Measurements from ENCODE around the gene MMP20.

MMP20 gene

DNA sequence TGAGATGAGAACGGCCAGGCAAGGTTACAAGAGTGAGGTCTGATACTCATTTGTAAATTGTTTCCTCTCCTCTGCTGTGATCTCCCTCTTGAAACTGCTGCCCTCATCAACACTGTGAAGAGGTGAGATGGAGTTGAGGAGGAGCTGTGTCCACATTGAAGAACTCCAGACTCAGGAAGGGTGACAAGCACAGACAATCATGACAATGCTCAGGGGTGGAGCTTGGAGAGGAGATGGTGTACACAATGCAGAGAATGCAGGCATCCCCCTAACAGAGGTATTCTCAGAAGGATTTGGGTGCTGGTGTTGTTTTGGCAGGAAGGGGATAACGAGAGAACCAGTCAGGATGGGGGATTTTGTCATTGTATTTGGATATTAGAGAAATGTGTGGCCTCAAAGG lies 73.1 kb downstream of the MMP20 start:
- DNase-seq = no peak

DNA sequence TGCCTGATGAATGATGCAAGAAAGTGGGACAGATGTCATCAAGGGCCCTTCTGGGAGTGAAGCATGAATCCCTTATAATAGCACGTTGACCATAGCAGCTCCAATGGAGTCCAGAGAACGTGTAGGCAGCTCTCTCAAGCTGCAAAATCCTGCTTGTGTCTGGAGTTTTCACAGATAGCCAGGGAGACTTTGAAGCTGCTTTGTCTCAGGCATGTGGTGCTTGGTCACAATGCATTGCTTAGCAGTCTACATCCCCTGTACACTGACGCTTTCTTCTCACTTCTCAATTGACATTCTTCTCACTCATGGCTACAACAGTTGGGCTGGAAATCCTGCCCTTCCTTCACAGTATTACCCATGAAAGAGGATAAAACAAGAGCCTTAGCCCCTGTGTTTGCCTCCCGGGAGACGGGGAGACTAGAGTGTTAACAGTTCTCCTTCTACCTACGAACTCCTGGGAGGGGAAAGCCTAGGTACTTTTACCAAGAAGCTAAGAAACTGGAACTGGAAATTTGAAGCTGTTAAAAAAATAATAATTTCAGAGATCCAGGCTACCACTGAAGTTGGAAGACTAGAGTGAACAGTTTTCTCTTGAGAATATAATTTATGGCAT lies 73.9 kb downstream of the MMP20 start:
- DNase-seq = no peak

DNA sequence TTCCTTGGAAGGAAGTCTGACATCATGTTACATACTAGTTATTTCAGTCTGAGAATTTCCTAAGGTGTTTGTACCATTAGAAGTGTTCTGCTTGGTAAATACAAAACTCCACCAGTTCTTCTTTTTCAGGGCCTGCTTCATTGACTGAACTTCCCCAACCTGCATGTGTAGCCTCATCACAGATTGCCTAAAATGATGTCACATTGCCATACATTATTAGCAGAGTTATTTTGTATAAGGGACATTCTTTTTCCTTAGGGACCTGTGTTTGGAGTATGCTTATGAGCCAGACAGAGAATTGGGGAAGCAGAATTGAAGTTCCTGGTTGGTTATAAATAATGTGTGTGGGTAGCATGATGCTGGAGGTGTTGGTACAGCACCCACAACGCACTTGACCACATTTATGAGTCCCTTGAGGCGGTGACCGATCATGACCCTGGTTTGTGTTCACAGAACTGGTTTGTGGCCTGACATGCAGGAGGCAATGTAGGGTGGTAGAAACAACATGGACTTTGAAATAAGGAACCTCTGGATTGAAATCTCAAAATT lies 78.1 kb downstream of the MMP20 start:
- DNase-seq = no peak

DNA sequence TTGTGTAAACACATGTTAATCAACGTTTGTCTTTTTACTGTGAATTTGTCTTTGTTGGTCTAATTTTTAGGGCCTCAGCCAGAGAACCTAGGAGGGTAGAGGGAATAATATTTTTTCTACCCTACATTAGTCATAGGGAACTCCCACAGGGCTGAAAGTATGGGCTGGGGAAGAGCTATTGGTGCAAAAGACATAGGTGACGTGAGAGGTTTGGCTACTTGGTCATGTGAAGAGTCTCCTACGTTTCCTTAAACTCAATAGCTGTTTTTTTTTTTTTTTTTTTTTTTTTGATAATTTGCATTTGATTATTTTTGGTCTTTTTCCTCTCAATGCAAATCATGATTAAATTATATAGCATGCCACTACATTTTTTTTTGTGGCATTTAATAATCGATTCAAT lies 78.7 kb downstream of the MMP20 start:
- DNase-seq = no peak

DNA sequence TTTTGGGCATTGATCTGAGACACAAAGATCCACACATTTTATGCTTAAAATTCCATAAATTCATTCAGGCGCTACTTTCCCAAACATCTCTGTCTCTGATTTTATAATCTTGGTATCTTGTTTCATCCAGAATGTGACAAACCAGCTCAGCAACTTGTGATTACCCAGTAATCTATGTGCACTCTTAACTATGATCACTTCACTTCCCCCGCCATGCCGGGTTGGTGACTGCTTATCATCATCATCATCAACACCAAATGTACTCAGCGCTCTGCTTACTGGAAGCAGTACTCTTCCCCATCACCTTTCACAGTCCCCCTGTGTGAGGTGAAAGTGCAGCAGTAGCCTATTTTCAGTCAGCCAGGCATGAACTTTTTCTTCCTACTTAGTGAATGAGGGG lies 79.4 kb downstream of the MMP20 start:
- DNase-seq = no peak

DNA sequence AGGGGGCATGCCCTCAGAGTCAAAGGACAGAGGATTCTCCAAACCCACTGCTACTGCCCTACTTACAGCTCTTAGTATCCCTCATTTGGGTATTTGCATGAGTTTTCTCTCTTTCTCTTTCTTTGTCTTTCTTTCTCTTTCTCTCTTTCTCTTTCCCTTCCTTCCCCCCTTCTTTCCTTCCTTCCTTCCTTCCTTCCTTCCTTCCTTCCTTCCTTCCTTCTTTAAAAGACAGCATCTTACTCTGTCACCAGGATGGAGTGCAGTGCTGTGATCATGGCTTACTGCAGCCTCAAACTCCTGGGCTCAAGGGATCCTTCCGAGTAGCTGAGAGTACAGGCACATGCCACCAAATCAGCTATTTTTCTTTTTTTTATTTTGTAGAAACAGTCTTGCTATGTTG lies 80.5 kb downstream of the MMP20 start:
- DNase-seq = no peak

DNA sequence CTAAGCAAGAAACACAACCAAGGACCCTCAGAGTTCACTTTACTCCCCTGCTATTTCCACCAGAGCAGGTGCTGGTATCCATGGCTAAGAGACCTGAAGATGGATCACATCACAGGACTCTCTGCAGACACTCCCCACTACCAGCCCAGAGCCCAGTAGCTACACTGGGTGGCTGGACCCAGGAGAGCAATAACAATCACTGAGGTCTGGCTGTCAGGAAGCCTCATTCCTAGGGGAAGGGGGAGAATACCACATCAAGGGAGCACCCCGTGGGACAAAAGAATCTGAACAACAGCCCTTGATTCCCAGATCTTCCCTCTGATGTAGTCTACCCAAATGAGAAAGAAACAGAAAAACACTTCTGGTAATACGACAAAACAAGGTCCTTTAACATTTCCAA lies 85.6 kb downstream of the MMP20 start:
- DNase-seq = no peak

DNA sequence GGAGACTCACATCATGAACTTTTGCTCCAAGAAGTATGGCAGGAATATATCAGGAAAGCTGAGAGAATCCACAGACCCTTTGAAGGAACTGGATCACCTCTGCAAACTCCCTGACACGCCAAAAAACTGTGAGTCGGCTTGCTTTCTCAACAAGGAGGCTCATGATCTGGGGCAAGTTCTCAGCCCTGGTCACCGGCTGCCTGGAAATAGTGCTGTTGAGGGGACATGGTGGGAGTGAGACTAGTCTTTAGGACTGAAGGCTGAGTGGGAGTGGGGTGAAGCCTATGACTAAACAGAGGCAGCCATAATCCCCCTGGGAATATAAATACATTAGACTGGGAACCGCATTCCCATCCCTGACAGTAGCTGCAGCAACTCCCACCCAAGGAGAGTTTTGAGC lies 86.2 kb downstream of the MMP20 start:
- no peak for DNase-seq

DNA sequence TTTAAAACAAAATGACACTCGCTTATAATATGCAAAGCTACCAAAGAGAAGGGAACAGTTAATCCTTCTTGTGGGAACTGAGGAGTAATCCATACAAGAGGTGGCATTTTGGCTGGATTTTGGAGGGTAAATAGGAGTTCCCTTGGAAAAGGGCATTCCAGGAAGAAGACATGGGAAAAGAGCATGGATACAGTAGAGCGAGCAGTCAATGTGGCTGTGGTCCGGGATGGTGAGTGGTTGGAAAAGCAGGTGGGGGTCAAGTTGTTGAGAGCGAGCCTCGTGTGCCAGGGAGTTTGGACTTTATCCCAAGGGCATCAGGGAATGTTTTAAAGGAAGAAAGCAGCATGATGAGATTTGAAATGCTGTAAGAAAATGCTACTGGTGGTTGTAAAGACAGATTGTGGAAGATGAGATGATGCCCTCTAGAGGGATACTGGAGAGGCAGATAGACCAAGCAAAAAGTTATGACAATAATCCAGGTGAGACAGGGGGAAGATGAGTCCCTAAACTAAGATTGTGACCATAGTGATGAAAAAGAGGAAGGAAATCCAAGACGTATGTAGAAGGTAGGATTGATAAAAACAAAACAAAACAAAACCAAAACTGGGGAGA lies 90.8 kb downstream of the MMP20 start:
- no peak for DNase-seq

DNA sequence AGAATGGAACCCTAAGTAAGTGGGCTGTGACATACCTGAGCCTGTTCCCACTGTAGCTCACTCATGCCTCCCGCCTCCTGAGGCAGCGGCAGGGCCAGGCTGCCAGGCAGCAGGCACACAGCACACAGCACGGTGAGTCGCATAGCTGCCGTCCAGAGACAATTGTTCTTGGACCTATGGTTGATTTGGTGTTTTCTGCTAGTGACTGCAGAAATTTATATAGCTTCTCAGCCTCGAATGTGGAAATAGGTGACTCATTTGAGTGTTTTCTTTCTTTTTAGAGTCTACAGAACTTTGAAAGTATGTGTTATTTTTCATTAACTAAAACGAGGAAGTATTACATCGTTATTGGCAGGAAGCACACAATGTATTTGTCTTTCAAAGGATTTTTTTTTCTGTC lies 94.6 kb downstream of the MMP20 start, which contains the start of gene MMP7:
Gene MMP7 (minus strand): TSS at position 190 of the 400 bp plus-strand sequence. CDS start 47 bp downstream, at position 143.
- peak; percentile 66 for DNase-seq

DNA sequence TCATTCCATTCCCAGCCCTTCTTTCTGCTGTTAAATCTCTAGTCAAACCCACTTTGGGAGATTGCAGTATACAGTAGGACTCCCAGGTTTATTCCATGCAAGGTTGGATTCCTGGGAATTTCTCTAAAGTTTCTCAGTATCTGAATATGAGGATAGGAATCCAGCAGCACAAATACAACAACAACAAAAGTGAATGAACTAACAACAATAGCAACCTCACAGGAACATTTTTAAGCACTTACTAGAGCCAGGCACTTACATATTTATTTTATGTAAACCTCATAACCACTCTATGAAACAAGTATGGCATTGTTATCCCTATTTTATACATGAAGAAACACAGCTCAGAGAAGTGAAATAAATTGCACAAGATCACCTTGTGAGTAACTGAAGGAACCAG lies 96.5 kb downstream of the MMP20 start:
- no peak for DNase-seq

DNA sequence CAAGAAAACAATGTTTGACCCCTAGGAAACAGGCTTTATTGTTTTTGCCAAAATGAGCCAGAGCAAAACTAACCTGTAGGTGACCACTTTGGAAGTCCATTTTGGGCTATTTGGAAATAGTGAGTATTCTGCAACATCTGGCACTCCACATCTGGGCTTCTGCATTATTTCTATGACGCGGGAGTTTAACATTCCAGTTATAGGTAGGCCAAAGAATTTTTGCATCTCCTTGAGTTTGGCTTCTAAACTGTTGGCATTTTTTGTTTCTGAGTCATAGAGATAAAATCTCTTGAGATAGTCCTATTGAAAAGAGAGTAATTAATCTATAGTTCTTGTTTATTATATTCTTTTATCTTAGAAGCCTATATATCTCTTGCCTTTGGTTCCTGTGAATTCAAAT lies 97.4 kb downstream of the MMP20 start:
- DNase-seq = peak; percentile 28

DNA sequence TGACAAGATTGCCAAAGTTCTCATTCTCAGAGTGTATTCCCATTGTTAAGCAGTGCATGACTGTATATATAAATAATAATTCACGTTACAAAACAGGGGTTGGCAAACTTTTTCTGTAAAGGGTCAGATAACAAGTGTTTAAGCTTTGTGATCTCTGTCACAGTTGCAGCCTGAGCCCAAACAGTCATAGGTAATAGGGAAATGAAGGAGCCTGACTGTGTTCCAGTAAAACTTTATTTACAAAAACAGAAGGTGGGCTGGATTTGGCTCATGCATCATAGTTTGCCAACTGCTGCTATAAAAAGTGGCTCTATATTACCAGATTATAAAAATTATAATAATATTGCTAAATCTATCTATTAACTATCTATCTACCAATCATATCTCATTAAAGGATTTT lies 98.1 kb downstream of the MMP20 start:
- no peak for DNase-seq

All from fibroblast of skin of right quadriceps (primary cell).